ENCODE data around the gene SCARF2. TPM values are rescaled to one million over a fixed set of nuclear protein-coding genes. Genes with fewer than 3 reads are reported as not detected.

SCARF2 gene
- total RNA-seq, 1 donor from 2014 or later, result 3.4 TPM

- no peak for TF ChIP-seq CTCF (IDR thresholded peaks at IDR 0.05; ENCODE audit: partially characterized antibody, unreplicated experiment)
- peak overlapping the region; percentile 70 for H3K27ac Mint-ChIP-seq (ENCODE audit: unreplicated experiment)
- H3K4me3 Mint-ChIP-seq (ENCODE audit: unreplicated experiment), result peak overlapping the region; percentile 50
- peaks cover 2% of the 10 kb centered on the region for H3K4me1 Mint-ChIP-seq (ENCODE audit: low read depth, unreplicated experiment)
- peaks cover 7% of the 10 kb centered on the region for H3K9me3 Mint-ChIP-seq (ENCODE audit: unreplicated experiment)
- no peak for DNase-seq
- peaks cover 4% of the 10 kb centered on the region for H3K36me3 Mint-ChIP-seq (ENCODE audit: unreplicated experiment)
- peaks cover 15% of the 10 kb centered on the region for H3K27me3 Mint-ChIP-seq (ENCODE audit: unreplicated experiment)
These were observed 14.4 kb downstream of the SCARF2 start for GRCh38 chr22:20423008-20423905.

- Mint-ChIP-seq H3K9me3 (ENCODE audit: unreplicated experiment) (peaks cover 7% of the 10 kb centered on the region), H3K27me3 (ENCODE audit: unreplicated experiment) (peaks cover 12% of the 10 kb centered on the region), H3K4me3 (ENCODE audit: unreplicated experiment) (no peak overlapping the region), H3K4me1 (ENCODE audit: low read depth, unreplicated experiment) (peaks cover 2% of the 10 kb centered on the region), H3K36me3 (ENCODE audit: unreplicated experiment) (peaks cover 4% of the 10 kb centered on the region), H3K27ac (ENCODE audit: unreplicated experiment) (no peak overlapping the region)
- no peak for TF ChIP-seq CTCF (IDR thresholded peaks at IDR 0.05; ENCODE audit: partially characterized antibody, unreplicated experiment)
- no peak for DNase-seq
These were observed 15.2 kb downstream of the SCARF2 start for GRCh38 chr22:20422271-20423007.

- peaks cover 7% of the 10 kb centered on the region for H3K9me3 Mint-ChIP-seq (ENCODE audit: unreplicated experiment)
- H3K4me1 Mint-ChIP-seq (ENCODE audit: low read depth, unreplicated experiment), result peaks cover 2% of the 10 kb centered on the region
- no peak overlapping the region for H3K27ac Mint-ChIP-seq (ENCODE audit: unreplicated experiment)
- H3K4me3 Mint-ChIP-seq (ENCODE audit: unreplicated experiment), result no peak overlapping the region
- TF ChIP-seq CTCF (IDR thresholded peaks at IDR 0.05; ENCODE audit: partially characterized antibody, unreplicated experiment), result no peak
- peaks cover 4% of the 10 kb centered on the region for H3K36me3 Mint-ChIP-seq (ENCODE audit: unreplicated experiment)
- H3K27me3 Mint-ChIP-seq (ENCODE audit: unreplicated experiment), result peaks cover 5% of the 10 kb centered on the region
- no peak for DNase-seq
These were observed 16.1 kb downstream of the SCARF2 start for GRCh38 chr22:20421507-20421874.

GRCh38 chr22:20420157-20420842 is 17.3 kb downstream of the SCARF2 start:
- no peak overlapping the region for H3K4me3 Mint-ChIP-seq (ENCODE audit: unreplicated experiment)
- peaks cover 5% of the 10 kb centered on the region for H3K27me3 Mint-ChIP-seq (ENCODE audit: unreplicated experiment)
- H3K36me3 Mint-ChIP-seq (ENCODE audit: unreplicated experiment), result peaks cover 4% of the 10 kb centered on the region
- no peak for TF ChIP-seq CTCF (IDR thresholded peaks at IDR 0.05; ENCODE audit: partially characterized antibody, unreplicated experiment)
- H3K4me1 Mint-ChIP-seq (ENCODE audit: low read depth, unreplicated experiment), result peaks cover 2% of the 10 kb centered on the region
- peaks cover 7% of the 10 kb centered on the region for H3K9me3 Mint-ChIP-seq (ENCODE audit: unreplicated experiment)
- no peak overlapping the region for H3K27ac Mint-ChIP-seq (ENCODE audit: unreplicated experiment)
- DNase-seq, result no peak

Measured in glutamatergic neuron (in vitro differentiated cells).